Glomerular endothelial cell (primary cell): Measurements from ENCODE around the gene ATP8A1. TPM values are rescaled to one million over a fixed set of nuclear protein-coding genes. Genes with fewer than 3 reads are reported as not detected.
"Not testable (repeated sequence)": the region's sequence is repeated elsewhere in the genome, so short reads cannot be mapped to it uniquely, and the experiment has no call there.

Source experiments
- DNase-seq: peaks from one replicate; pipeline ENCODE4 v3.0.0-alpha.2; 2011; ENCODE audit warnings: low read depth, low spot score; ENCODE audit errors: extremely low read depth
- total RNA-seq: library from RNA; depleted of rRNA; stranded (reverse); fragments of >200 nt; gene quantifications from 2 replicates; pipeline ENCODE4 v1.2.3, GENCODE V29; 2015

The ATP8A1 gene
- total RNA-seq = 2.0 and 9.7 TPM in 2 replicates

DNA sequence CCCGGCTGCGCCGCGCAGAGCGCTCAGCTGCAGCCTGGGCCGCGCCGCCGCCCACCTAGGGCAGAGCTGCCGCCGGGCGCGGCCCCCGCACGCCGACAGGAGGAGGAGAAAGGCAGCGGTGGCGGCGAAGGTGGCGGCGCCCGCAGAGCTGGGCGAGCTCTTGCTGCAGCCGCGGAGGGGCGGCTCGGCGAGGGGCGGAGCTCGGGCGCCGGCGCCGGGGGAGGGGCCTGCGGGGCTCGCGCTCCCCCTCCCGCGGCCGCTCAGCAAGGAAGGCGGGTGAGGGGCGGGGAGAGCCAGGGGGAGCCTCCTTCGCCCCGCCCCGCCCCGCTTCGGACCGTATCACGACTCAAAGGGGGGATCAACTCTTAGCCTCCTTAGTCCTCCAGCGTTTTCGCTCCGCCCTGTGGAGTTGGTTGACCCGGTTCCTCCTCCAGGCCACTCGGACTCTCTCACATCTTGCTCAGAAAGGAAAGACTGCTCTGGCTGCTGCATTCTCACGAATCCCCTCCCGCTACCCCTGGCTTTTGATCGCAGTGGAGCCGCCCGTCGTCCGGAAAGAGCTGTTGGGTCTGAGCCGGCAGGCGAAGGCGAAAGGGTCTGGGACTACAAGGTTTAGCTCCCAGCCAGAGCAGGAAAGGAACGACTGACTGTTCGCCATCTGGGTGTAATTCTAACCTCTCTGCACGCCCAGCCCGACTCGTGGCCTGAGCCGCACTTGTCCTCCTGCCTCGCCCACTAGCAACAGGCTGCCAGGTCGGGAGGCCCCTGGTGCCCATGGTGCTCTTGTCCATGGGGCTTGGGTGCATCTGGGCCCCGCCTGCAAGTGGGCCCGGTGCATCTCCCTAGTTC is at the start of gene ATP8A1:
ATP8A1 (minus strand) TSS at position 162 of the 849 bp plus-strand sequence. CDS start 232 bp downstream, outside the sequence.
- DNase-seq = peak; percentile 48

DNA sequence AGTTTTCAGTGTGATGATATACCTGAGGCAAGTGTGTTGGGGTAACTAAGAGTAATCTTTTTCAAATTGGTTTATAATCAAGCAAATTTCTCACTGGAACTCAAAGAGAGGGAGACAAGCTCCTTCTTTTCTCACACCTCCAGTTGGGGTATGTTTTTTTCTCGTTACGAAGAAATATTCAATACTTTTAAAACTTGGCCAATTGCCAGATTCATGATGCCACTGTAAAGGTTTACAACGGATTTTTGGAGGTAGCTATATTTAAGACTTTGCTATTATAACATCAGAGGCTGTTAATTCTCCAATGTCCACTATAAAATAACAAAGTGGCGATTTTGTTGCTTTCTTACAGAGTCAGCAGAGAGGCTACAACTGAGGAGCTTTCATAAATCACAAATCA is 49.2 kb upstream of the ATP8A1 start:
- no peak for DNase-seq

DNA sequence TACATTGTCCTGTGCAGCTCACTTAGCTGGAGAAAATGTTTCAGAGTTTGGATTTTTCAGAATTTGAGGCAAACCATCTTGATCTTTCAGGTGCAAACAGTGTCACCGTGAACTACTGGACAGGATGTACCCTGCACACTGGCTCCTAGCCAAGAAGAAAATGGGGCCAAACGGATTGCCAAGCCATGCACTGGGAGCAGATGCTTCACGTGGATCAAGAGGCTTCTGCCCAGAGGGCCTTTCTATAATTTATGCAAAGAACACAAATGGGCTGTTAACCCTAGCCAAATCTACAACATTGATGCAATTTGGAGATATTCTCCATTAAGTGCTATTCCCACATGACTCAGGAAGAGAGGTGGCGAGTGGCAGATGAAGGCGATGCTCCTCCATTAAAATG is 46.9 kb upstream of the ATP8A1 start:
- DNase-seq = no peak

DNA sequence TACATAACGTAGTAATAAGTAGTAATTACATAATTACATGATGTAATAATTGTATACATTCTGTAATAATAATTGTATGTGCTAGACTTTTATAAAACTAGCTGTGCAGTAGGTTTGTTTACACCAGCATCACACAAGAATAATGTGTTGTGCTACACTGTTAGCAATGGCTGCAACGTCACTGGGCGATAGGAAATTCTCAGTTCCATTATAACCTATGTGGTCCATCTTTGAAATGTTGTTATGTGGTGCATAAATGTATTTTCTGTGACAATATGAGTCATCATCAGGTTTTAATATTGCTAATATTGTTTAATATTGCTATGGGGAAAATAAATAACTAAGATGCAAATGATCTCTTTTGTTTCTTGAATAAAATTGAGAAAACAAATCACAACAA is 46.0 kb upstream of the ATP8A1 start:
- DNase-seq = no peak

DNA sequence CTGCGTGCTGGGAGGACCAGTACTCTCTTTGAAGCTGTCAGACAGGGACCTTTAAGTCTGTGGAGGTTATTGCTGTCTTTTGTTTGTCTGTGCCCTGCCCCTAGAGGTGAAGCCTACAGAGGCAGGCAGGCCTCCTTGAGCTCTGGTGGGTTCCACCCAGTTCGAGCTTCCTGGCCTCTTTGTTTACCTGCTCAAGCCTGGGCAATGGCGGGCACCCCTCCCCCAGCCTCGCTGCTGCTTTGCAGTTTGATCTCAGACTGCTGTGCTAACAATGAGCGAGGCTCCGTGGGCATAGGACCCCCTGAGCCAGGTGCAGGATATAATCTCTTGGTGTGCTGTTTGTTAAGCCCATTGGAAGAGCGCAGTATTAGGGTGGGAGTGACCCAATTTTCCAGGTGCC is 44.9 kb upstream of the ATP8A1 start:
- not testable (repeated sequence) for DNase-seq

DNA sequence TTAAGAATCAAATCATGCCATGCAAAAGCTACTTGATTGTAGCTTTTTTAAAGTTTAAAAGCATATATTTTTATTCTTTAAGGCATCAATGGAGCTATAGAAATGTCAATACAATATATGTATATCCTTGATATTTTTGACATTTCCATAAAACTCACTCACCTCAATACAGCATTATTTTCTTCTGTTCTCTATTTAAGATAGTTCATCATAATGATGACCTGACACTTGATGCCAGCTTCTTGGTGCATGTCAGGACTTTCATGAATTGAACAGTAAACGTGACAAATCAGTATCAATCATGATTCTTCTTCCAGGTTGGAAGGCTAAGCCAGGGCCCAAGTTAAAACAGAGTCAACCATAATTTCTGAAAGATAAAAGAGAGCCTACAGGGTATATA is 33.6 kb upstream of the ATP8A1 start:
- no peak for DNase-seq

DNA sequence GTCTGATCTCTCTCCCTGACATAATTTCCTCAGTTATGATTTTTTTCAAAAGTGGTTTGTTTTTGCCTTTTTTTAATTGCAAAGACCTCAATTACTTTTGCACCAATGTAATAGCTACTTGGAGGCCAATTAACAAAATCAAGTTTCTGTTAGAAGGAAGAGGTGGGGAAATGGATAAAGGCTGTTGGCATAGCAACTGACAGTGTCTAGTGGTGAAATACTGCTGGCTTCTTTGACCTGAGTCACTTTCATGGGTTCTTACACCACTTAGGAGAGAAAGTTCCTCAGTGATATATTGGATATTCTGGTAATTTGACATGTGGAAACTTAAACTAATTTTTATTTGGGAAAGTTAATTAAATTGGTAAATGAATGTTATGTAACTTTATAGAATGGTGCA is 26.5 kb upstream of the ATP8A1 start:
- DNase-seq = no peak

DNA sequence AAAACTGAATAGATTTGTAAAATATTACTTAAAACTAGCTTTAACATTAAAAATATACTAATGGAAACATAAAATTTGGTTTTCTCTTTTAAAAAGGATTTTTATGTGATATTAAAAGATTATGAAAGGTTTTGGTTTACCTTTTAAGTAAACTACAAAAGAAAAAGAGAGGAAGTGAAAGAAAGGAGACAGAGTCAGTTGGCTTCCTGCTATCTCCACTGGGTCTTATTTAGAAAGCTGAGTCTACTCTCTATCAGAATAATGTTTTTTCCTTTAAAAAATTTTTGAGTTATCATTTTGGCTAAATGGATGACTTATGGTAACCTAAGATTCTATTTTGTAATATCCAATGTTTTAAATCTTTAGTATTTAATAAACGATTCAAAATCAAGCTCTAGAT is 21.6 kb upstream of the ATP8A1 start:
- DNase-seq = no peak

DNA sequence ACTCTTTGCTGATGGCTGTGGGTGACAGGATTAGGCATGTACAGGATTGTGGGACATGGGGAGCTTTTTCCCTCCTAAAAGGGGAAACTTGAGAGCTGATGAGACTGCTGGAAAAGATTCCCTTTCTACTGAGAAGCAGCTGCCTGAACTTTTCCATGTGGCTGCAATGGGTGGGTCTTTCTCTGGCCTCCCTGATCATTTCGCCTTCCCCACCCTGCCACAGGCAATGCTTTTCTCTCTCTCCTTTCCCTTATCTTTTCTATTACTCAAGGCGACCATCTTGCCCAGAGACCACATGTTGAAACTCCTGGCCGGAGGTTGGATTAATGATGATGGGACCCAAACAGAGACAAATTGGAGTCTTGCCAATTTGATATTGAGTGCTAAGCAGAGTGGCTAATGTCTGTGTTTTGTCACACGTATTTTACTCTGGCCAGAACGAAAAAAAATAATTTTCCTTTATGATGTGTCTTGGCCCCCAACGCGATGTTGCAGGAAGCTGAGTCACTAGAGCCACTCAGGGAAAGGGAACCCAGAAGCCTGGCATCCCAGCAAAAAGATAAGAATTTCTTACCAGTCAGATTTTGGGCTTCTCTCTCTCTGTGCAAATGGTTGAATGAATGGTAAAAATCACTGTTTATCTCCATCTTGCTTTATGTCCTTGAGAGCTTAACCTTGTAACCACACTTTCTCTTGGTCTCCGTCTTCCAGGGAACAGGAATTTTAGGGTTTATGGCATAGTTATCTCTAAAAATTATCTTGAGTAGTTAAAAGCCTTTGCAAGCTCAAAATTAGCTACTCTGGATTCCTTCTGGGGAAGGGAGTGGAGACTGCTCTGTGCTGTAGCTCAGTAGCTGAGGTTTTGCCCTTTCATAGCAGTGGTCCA is 19.4 kb upstream of the ATP8A1 start:
- no peak for DNase-seq

DNA sequence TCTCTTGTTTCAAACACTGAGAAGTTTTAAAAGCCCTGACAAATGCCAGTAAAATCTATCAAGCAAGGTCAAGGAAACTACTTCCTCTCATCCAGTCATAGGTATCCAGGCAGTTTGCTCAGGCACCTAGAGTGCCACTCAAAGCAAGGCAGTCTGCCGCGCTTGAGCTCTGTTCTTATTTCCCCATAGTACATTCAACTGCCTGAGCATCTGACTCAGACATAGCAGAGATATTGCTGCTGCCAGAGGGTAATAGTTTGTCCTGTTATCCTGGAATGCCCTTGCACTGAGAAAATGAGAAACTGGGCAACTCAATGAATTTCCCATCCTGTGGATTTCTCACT is 16.1 kb upstream of the ATP8A1 start:
- no peak for DNase-seq

DNA sequence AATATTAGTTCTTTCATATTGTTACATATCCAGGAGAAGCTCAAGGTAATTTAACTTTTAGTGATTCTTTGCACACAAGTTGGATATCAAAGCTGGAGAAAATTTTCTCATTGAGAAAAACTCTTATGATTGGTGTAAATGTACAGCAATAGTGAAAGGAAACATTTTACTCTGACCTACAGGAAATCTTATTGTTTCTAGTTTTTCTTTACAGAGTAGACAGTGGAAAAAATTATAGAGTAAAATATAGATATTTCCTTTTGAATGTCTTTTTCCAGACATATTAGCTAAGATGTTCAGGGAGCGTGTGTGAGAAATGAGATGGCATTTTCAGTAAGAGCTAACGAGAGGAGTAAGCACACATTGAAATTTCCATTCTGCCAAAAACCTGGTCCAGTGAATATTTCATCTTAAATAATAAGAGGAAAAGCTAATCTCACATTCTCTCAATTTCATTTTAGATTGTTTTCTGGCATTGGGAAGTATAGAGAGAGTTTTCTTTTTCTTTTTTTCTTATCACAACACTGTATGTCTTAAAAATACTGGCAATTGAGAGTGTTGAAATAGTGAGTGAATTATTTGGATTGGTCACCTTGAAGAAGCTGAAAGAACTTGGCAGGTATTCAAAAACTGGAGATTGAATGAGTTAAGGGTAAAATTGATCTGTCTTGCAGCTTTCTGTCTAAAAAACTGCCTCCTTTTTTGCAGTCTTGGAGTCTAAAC is 15.6 kb upstream of the ATP8A1 start:
- no peak for DNase-seq

DNA sequence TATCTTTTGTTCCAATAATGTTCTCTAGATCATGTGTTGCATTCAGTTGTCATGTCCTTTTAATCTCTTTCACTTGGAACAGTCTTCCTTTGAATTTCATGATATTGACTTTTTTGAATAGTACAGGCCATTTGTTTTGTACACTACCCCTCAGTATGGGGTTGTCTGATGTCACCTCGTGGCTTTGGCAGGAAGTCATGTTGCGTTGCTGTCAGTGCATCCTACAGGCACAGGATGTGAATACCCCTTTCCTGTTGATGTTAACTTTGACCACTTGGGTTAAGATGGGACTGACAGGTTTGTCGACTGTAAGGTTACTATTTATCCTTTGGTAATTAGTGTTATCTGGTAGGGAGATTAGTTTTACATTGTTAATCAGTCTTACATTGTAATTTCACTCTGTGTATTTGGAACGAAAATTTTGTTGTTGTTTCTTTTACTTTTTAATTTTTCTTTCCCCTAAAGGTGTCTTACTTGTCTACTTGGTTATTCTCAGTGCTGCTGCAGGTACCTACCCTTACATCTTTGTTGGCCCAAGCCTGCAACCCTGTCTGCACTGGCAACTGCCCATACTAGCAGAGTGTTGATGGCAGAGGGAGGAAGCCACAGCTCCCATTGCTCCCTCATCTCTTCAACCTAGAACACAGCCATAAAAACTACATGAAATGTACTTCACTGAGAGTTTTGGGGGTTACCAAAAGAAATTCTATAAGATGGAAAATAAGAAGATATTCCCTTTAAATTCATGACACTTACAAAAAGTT is 14.7 kb upstream of the ATP8A1 start:
- DNase-seq = no peak

DNA sequence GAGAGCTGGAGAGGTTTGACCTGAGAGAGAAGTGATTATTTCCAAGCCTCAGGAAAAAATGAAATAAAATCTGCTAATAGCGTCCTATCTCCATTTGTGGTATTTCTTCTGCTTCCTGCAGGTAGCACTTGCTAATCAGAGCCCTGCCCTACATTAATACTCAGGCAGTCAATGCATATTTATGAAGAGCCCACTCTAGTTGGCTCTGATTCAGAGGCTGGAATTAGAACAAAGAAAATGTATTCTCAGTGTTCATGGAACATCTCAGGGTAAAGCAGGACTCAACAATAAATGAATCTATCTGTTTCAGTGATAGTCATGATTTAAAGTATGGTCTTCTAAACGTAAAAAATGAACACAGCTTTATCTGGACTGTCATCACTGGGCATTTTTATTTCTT is 1.4 kb upstream of the ATP8A1 start:
- DNase-seq = no peak

DNA sequence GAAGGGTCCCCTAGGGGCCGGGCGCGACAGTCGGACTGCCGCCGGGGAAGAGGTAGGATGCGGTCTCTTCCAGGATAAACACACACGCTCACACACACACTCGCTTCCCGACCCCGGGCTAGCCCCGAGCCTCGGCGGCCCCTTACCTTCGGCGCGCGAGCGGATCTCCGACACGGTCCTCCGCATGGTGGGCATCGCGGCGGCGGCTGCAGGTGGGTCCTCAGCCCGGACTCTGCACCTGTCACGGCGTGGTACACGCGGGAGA is 294 bp downstream of the ATP8A1 start:
- DNase-seq = no peak

DNA sequence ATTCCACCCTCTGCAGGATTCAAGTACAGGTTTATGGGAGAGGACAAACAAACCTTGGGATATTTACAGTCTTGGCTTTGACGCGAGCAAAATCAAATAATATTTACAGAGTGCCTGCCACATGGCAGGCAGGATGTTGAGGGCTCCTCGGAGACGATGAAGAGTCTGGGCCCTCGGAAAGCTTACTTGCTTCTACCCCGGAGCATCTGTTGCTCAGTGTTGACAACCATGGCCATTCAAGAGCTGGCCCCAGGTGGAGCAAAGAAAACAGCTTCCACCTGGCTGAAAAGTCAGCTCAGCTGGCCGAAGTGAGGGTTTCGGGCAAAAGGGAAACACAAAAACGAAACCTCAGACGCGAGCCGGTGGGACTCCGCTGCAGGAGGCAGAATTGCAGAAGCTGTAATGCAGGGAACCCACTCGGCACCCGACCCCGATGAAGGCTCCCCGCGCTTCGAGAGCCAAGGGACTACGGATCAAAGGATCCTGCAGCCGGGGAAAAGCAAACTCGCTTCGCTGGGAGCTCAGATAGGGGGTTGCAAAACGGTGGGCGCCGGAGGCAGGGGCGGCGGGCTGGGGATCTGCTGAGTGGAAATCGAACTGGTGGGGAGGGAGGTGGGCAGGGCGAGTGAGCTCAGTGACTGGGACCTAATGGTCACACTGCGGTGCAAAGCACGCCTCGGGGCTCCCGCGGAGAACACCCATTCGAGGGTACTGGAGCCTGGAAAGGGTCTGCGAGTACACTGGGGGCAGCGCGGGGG is 805 bp downstream of the ATP8A1 start:
- no peak for DNase-seq

DNA sequence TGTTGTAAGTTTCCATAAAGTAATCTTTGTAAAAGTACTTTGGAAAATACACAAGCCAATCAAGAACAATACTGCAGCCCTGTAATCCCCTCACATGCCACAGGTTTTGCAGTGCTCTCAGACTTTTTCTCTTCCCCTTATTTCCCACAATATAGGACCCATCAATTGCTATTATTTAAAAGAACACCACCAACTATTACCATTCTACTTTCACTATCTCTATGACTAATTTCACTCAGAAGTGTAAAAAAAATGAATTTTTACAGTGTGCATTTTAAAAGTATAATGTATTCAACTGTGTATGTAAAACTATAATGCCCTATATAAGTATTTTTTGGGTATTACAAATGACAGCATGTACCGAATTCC is 1.7 kb downstream of the ATP8A1 start:
- no peak for DNase-seq

DNA sequence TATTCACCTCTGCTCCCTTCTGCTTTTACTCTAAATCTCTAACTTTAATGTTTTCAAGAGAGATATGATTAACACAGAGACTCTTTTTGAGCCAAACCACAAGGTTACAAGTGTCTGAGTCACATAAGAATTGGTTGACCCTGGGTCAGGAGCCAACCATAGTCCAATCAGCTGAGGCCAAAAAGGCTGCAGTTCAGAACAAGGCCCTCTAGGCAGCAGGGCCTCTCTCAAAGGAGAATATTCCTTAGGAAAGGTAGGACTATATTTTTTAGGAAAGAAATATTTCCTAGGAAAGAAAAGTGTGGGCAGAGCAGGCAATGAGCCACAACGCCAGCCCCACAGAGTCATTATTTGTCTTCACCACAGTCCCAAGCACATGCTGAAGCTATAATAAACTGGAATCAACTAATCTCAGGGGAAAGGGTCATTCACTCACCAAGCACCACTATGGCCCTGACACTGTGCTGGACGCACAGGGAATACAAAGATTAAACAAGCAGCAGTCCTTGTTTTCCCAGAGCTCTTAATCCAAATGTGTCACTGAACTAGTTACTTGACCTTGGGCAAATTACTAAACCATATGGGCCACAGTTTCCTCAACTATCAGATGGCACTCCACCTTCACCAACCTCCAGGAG is 2.2 kb downstream of the ATP8A1 start:
- DNase-seq = no peak

DNA sequence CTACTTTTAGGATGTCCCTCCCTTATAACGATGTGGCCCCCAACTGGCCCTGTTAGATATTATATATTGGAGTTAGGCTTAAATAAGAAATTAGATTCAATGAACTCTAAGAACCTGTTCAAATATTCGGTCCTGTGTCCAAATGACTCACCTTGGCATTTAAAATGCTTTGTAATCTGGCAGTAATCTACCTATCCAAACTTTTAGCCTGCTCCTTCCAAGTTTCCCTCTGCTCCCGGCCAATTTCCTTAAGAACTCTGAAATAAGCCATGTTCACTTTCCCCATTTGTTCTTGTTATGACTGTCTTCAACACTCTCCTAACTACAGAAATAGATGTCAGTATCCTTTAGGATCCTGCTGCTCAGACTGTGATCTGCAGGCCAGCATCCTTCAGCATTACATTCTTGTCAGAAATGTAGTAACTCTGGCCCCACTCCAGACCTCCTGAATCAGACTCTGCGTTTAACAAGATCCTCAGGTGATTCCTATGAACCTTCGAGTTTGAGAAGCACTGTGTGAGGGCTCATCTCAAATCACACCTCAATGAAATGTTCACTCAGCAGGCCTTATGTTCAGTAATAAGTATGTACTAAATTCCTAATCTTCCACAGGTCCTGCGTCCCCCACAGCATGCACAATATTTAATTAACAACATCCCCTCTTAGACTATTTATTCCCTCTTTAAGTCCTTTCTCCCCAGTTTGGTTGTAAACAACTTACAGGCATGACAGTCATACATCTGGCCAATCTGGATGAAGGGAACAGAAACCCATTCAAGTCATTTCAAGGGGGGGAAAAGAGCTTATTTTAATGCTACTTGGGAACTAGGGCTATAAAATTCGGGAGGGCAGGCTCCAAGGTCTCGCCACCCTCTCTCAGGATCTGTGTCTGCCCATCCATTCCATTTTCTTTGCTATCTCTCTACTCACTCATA is 3.0 kb downstream of the ATP8A1 start:
- DNase-seq = no peak
